ENCODE data around the gene SLC16A14.

SLC16A14 gene

GRCh38 chr2:230042195-230042594 lies 26.5 kb downstream of the SLC16A14 start:
- DNase-seq (ENCODE audit: low spot score), result no peak

GRCh38 chr2:230023313-230023712 lies 45.4 kb downstream of the SLC16A14 start:
- DNase-seq (ENCODE audit: low spot score), result no peak

- DNase-seq (ENCODE audit: low spot score), result no peak
Observed at GRCh38 chr2:230019742-230020141, 49.0 kb downstream of the SLC16A14 start.

- DNase-seq (ENCODE audit: low spot score), result no peak
Observed at GRCh38 chr2:230018153-230018552, 50.6 kb downstream of the SLC16A14 start.

GRCh38 chr2:230016844-230017243 lies 51.9 kb downstream of the SLC16A14 start:
- no peak for DNase-seq (ENCODE audit: low spot score)

- no peak for DNase-seq (ENCODE audit: low spot score)
Observed at GRCh38 chr2:230012267-230012884, 56.3 kb downstream of the SLC16A14 start.

- no peak for DNase-seq (ENCODE audit: low spot score)
Observed at GRCh38 chr2:230011617-230012016, 57.1 kb downstream of the SLC16A14 start.

GRCh38 chr2:230010501-230010900 lies 58.2 kb downstream of the SLC16A14 start:
- DNase-seq (ENCODE audit: low spot score), result no peak

GRCh38 chr2:230008708-230009066 lies 60.0 kb downstream of the SLC16A14 start:
- no peak for DNase-seq (ENCODE audit: low spot score)

GRCh38 chr2:230007931-230008707 lies 60.6 kb downstream of the SLC16A14 start:
- peak; percentile 36 for DNase-seq (ENCODE audit: low spot score)

- no peak for DNase-seq (ENCODE audit: low spot score)
Observed at GRCh38 chr2:230000118-230000841, 68.4 kb downstream of the SLC16A14 start.

GRCh38 chr2:229997565-229997964 lies 71.2 kb downstream of the SLC16A14 start:
- DNase-seq (ENCODE audit: low spot score), result no peak

GRCh38 chr2:229996320-229996719 lies 72.4 kb downstream of the SLC16A14 start:
- DNase-seq (ENCODE audit: low spot score), result no peak

GRCh38 chr2:229993236-229993635 lies 75.5 kb downstream of the SLC16A14 start:
- DNase-seq (ENCODE audit: low spot score), result peak; percentile 27

All from COLO829 (cell line).